Naive thymus-derived CD4-positive, alpha-beta T cell (primary cell): Measurements from ENCODE around the gene ENOPH1. TPM values are rescaled to one million over a fixed set of nuclear protein-coding genes. Genes with fewer than 3 reads are reported as not detected.
"Not testable (repeated sequence)": the region's sequence is repeated elsewhere in the genome, so short reads cannot be mapped to it uniquely, and the experiment has no call there.

Experiments used
- ATAC-seq: fragments of 150-1000 bp; cut with Tn5 transposase; 2 replicates; pipeline ENCODE4 v1.10.0; 2021; ENCODE audit warnings: mild to moderate bottlenecking, moderate library complexity
- CTCF ChIA-PET: fragments of 350-600 bp; sonication (Branson Sonifier 250); formaldehyde crosslinking; loops from one replicate; lab custom pipeline; 2021; ENCODE audit warnings: antibody characterized with exemption; lab: Charles Lee
- POLR2A ChIA-PET: fragments of 350-600 bp; sonication (Branson Sonifier 250); formaldehyde crosslinking; loops from one replicate; lab custom pipeline; 2021; ENCODE audit warnings: antibody characterized with exemption, inconsistent platforms; lab: Charles Lee
- DNase-seq, 9 donors: peaks; one replicate each; pipeline versions ENCODE4 v3.0.0 to v3.0.0-alpha.2; 2020 to 2022; ENCODE audit warnings: mixed read lengths in 1 of 9
- H3K27ac ChIP-seq: one replicate; pipeline ENCODE4 v1.7.0; 2013; ENCODE audit warnings: mild to moderate bottlenecking, low read depth, low read length, moderate library complexity
- H3K27me3 ChIP-seq, 2 donors: one replicate each; pipeline ENCODE4 v1.7.0; 2013; ENCODE audit warnings: low read length in 2 of 2, mild to moderate bottlenecking in 2 of 2, moderate library complexity in 2 of 2; ENCODE audit not compliant: control insufficient read depth in 2 of 2, insufficient read depth in 2 of 2
- H3K36me3 ChIP-seq, 3 experiments: 1 replicate in 2 of 3; 2 replicates in 1 of 3; pipeline ENCODE4 v1.7.0; 2013; ENCODE audit warnings: low read length in 3 of 3, mild to moderate bottlenecking in 3 of 3, moderate library complexity in 1 of 3; ENCODE audit not compliant: insufficient read depth in 3 of 3, control insufficient read depth in 2 of 3
- H3K4me1 ChIP-seq, 2 donors: one replicate each; pipeline ENCODE4 v1.7.0; 2013; ENCODE audit warnings: low read length in 2 of 2, mild to moderate bottlenecking in 2 of 2, moderate library complexity in 1 of 2; ENCODE audit not compliant: control insufficient read depth in 2 of 2, insufficient read depth in 2 of 2
- H3K4me3 ChIP-seq: 2 replicates; pipeline ENCODE4 v1.7.0; 2013; ENCODE audit warnings: mild to moderate bottlenecking, low read length
- H3K9me3 ChIP-seq, 3 experiments: 1 replicate in 2 of 3; 2 replicates in 1 of 3; pipeline ENCODE4 v1.7.0; 2013; ENCODE audit warnings: low read length in 3 of 3; ENCODE audit not compliant: control insufficient read depth in 2 of 3
- H3K27ac Mint-ChIP-seq, 9 donors: one replicate each; pipeline ENCODE4 v1.8.0; 2020 to 2022; ENCODE audit warnings: mixed read lengths in 9 of 9, mild to moderate bottlenecking in 8 of 9, moderate library complexity in 5 of 9, inconsistent platforms in 2 of 9
- H3K27me3 Mint-ChIP-seq, 5 donors: one replicate each; pipeline ENCODE4 v1.8.0; 2021 to 2022; ENCODE audit warnings: mixed read lengths in 5 of 5, mild to moderate bottlenecking in 1 of 5
- H3K36me3 Mint-ChIP-seq, 5 donors: one replicate each; pipeline ENCODE4 v1.8.0; 2020 to 2022; ENCODE audit warnings: mixed read lengths in 5 of 5, mild to moderate bottlenecking in 3 of 5, inconsistent platforms in 1 of 5
- H3K4me1 Mint-ChIP-seq, 7 donors: one replicate each; pipeline ENCODE4 v1.8.0; 2020 to 2022; ENCODE audit warnings: mixed read lengths in 7 of 7, mild to moderate bottlenecking in 3 of 7, inconsistent platforms in 1 of 7
- H3K4me3 Mint-ChIP-seq, 10 donors: one replicate each; pipeline ENCODE4 v1.8.0; 2020 to 2022; ENCODE audit warnings: mild to moderate bottlenecking in 10 of 10, mixed read lengths in 10 of 10, moderate library complexity in 6 of 10, inconsistent platforms in 2 of 10
- H3K9me3 Mint-ChIP-seq, 11 donors: one replicate each; pipeline ENCODE4 v1.8.0; 2020 to 2022; ENCODE audit warnings: mixed read lengths in 11 of 11, mild to moderate bottlenecking in 4 of 11, inconsistent platforms in 1 of 11, moderate library complexity in 1 of 11
- intact Hi-C, 2 donors: fragments of 100-400 bp; cut with micrococcal nuclease; formaldehyde crosslinking; loops; one replicate each; pipeline ENCODE4 v1.15.1; 2023
- polyA plus RNA-seq, 2 donors: library from polyadenylated mRNA; unstranded; fragments of 300-500 nt; fragmentation: Illumina TruSeq; gene quantifications; one replicate each; pipeline ENCODE4 v1.2.3, GENCODE V29; 2021
- total RNA-seq, 6 experiments: library from RNA in 5 of 6; stranded (reverse) in 5 of 6; gene quantifications; 1 replicate in 5 of 6; 2 replicates in 1 of 6; pipeline ENCODE4 v1.2.3 and lab custom pipeline; 2021 to 2026

Gene ENOPH1
- total and polyA plus RNA-seq, 7 experiments from 2014 or later: 16.3 to 45.6 (median 25.2) TPM

DNA sequence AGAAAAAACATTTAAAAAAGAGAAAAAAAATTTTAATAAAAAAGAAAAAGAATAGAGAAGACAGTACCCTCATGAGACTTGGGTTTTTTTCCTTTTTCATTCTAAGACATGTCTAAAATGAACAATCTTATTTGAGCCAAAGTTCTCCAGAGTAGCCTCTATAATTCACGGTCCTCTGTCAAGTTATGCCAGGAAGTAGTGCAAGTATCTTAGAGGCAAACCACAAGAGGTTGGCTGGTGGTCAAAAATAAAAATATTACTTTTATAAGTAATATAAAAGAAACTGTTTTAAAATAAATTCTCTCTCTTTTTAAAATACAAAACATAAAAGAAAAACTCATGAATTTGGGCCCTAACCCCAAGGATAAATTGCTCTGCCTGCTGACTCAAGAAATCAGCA, 26.7 kb upstream of the ENOPH1 start:
- no peak overlapping the region for H3K27ac ChIP-seq
- H3K36me3 ChIP-seq: no peaks in the 10 kb centered on the region
- Mint-ChIP-seq H3K4me1 (peaks cover 0 to 2% (median 0%) of the 10 kb centered on the region in 7 donors), H3K27ac (no peak overlapping the region), H3K9me3 (no peaks in the 10 kb centered on the region), H3K4me3 (no peak overlapping the region), H3K36me3 (no peaks in the 10 kb centered on the region), H3K27me3 (peaks cover 0 to 21% (median 4%) of the 10 kb centered on the region in 5 donors)
- no peaks in the 10 kb centered on the region for H3K27me3 ChIP-seq
- DNase-seq (no peak), ATAC-seq (no peak)
- ChIA-PET CTCF (no interaction called here), POLR2A (no interaction called here)
- no peak overlapping the region for H3K4me3 ChIP-seq
- intact Hi-C loops: no loop called here
- no peaks in the 10 kb centered on the region for H3K9me3 ChIP-seq
- H3K4me1 ChIP-seq: no peaks in the 10 kb centered on the region

DNA sequence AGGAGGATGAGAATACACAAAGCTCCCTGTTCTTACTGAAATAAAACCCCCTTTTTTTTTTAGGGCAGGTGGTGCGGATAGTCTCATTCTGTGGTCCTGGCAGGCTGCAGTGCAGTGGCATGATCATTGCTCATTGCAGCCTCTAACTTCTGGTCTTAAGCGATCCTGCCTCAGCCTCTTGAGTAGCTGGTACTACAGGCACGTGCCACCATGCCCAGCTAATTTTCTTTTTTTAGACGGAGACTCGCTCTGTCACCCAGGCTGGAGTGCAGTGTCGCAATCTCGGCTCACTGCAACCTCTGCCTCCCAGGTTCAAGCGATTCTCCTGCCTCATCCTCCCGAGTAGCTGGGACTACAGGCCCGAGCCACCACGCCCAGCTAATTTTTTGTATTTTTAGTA, 15.3 kb upstream of the ENOPH1 start:
- DNase-seq, ATAC-seq, H3K9me3 Mint-ChIP-seq, H3K4me1 ChIP-seq, CTCF ChIA-PET, H3K4me1 Mint-ChIP-seq, H3K27ac Mint-ChIP-seq, H3K36me3 ChIP-seq, H3K27ac ChIP-seq, H3K36me3 Mint-ChIP-seq, intact Hi-C loops, H3K27me3 ChIP-seq, H3K9me3 ChIP-seq, H3K4me3 Mint-ChIP-seq, H3K4me3 ChIP-seq: not testable (repeated sequence)
- POLR2A ChIA-PET: interaction anchor here (0.9 to 1.4 kb wide), 3 partner anchors 12 to 16 kb away, joined by 3 to 6 read pairs (median 4); no protein-coding TSS in a partner anchor
- H3K27me3 Mint-ChIP-seq: peaks cover 18 to 41% (median 23%) of the 10 kb centered on the region in 5 donors

DNA sequence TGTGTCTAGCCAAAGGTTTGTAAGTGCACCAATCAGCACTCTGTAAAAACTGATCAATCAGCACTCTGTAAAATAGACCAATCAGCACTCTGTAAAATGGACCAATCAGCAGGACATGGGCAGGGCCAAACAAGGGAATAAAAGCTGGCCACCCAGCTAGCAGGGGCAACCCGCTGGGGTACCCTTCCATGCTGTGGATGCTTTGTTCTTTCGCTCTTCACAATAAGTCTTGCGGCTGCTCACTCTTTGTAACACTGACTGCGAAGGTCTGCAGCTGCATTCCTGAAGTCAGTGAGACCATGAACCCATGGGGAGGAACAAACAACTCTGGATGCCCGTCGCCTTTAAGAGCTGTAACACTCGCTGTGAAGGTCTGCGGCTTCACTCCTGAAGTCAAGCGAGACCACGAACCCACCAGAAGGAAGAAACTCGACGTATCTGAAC, 14.4 kb upstream of the ENOPH1 start:
- Histone ChIP-seq H3K4me1 (no peaks in the 10 kb centered on the region), H3K27me3 (peaks cover 0 to 7% of the 10 kb centered on the region in 2 donors), H3K36me3 (no peaks in the 10 kb centered on the region), H3K4me3 (no peak overlapping the region), H3K27ac (no peak overlapping the region), H3K9me3 (no peaks in the 10 kb centered on the region)
- intact Hi-C loops: no loop called here
- peaks cover 4 to 13% (median 7%) of the 10 kb centered on the region in 7 donors for H3K4me1 Mint-ChIP-seq
- H3K4me3 Mint-ChIP-seq: peak overlapping the region in 1 of 10 donors; percentile 28
- ChIA-PET CTCF (no interaction called here), POLR2A (interaction anchor here (1.4 to 2.0 kb wide), 3 partner anchors 11 to 15 kb away, joined by 4 to 7 read pairs (median 6); partner anchors contain the start of gene HNRNPDL)
- peaks cover 0 to 4% (median 0%) of the 10 kb centered on the region in 11 donors for H3K9me3 Mint-ChIP-seq
- H3K27ac Mint-ChIP-seq: peak overlapping the region in 1 of 9 donors; percentile 36
- peaks cover 18 to 46% (median 23%) of the 10 kb centered on the region in 5 donors for H3K27me3 Mint-ChIP-seq
- no peak for DNase-seq
- H3K36me3 Mint-ChIP-seq: peaks cover 0 to 5% (median 2%) of the 10 kb centered on the region in 5 donors
- no peak for ATAC-seq

DNA sequence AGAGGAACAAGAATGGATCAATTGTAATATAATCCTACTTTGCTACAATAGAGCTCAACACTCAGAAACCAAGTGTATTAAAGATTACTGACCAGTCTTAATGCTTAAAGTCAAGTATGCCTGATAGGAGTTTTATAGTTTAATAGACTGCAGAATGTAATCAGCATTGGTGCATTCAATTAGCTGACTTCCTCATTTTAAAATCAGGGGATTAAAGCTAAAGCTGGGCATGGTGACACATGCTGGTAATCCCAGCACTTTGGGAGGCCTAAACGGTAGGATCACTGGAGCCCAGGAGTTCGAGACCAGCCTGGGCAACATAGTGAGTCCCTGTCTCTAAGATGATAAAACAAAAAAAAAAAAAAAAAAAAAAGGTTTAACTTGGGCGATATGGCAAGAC, 10.9 kb upstream of the ENOPH1 start:
- Histone ChIP-seq H3K36me3 (peaks cover 7 to 23% (median 22%) of the 10 kb centered on the region in 3 experiments), H3K9me3 (no peaks in the 10 kb centered on the region), H3K4me3 (no peak overlapping the region), H3K4me1 (no peaks in the 10 kb centered on the region), H3K27ac (no peak overlapping the region), H3K27me3 (peaks cover 0 to 7% of the 10 kb centered on the region in 2 donors)
- Mint-ChIP-seq H3K9me3 (no peaks in the 10 kb centered on the region), H3K4me3 (no peak overlapping the region), H3K36me3 (peaks cover 3 to 25% (median 22%) of the 10 kb centered on the region in 5 donors), H3K27me3 (peaks cover 13 to 40% (median 18%) of the 10 kb centered on the region in 5 donors), H3K4me1 (peaks cover 4 to 30% (median 20%) of the 10 kb centered on the region in 7 donors), H3K27ac (peak overlapping the region in 1 of 9 donors; percentile 52)
- ChIA-PET CTCF (no interaction called here), POLR2A (interaction anchor here (0.8 to 2.5 kb wide), 3 partner anchors 9 to 50 kb away, joined by 3 to 21 read pairs (median 4); partner anchors contain the start of genes HNRNPD and HNRNPDL)
- ATAC-seq (no peak), DNase-seq (no peak)
- intact Hi-C loops: no loop called here

DNA sequence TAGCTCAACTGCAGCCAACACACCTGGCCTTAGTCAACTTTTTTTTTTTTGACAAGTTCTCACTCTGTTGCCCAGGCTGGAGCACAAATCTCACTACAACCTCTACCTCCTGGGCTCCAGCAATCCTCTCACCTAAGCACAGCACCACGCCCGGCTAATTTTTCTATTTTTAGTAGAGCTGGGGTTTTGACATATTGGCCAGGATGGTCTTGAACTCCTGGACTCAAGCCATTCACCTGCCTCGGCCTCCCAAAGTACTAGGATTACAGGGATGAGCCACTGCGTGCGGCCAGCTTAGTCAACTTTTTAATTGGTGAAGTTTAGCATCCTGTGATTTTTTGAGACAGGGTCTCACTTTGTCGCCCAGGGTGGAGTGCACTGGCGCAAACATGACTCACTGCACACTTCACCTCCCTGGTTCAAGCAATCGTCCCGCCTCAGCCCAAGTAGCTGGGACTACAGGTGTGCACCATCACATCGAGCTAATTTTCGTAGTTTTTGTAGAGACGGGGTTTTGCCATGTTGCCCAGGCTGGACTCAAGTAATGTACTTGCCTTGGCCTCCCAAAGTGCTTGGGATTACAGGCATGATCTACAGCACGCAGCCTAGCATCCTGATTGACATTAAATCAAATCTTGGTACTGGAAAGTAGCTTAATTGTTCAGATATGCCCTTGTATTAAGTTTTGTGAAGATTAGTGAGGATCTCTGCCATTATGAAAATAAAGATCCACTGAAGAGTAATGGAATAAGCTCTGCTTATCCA, 8.4 kb upstream of the ENOPH1 start:
- Mint-ChIP-seq H3K36me3 (peaks cover 3 to 47% (median 42%) of the 10 kb centered on the region in 5 donors), H3K4me3 (no peak overlapping the region), H3K27me3 (peaks cover 0 to 19% (median 6%) of the 10 kb centered on the region in 5 donors), H3K4me1 (peaks cover 14 to 49% (median 37%) of the 10 kb centered on the region in 7 donors), H3K9me3 (no peaks in the 10 kb centered on the region), H3K27ac (peak overlapping the region in 2 of 9 donors; percentile 25 to 56)
- ChIA-PET POLR2A (interaction anchor here (0.8 to 1.4 kb wide), 3 partner anchors 27 to 49 kb away, joined by 3 to 6 read pairs (median 4); no protein-coding TSS in a partner anchor), CTCF (interaction anchor here (0.6 kb wide), 1 partner anchor 57 kb away, joined by 3 read pairs; no protein-coding TSS in a partner anchor)
- H3K36me3 ChIP-seq: peaks cover 20 to 49% (median 45%) of the 10 kb centered on the region in 3 experiments
- peaks cover 0 to 4% of the 10 kb centered on the region in 2 donors for H3K27me3 ChIP-seq
- H3K27ac ChIP-seq: no peak overlapping the region
- intact Hi-C loops: loop anchor here in 1 of 2 donors (10.0 kb wide), 1 partner anchor 693 kb away; the partner anchor contains the start of gene PLAC8
- H3K4me1 ChIP-seq: peaks cover 9% of the 10 kb centered on the region in 2 donors
- no peak overlapping the region for H3K4me3 ChIP-seq
- ATAC-seq (no peak), DNase-seq (no peak)
- no peaks in the 10 kb centered on the region for H3K9me3 ChIP-seq

DNA sequence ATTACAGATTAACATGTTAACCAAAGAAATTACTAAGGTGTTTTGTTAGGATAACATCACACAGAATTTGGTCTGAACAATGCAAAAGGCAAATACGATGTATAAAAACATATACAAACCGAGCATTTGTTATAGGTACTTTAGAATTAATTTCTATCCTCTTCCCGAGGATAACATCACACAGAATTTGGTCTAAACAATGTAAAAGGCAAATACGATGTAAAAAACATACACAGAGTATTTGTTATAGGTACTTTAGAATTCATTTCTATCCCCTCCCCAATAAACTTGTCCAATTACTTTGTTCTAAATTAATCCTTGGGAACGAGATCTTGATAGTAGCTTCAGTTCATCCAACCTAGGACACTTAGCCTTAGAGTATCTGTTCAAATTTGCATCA, 7.8 kb upstream of the ENOPH1 start:
- peaks cover 3 to 53% (median 48%) of the 10 kb centered on the region in 5 donors for H3K36me3 Mint-ChIP-seq
- no peaks in the 10 kb centered on the region for H3K9me3 Mint-ChIP-seq
- H3K4me3 ChIP-seq: no peak overlapping the region
- ChIA-PET POLR2A (interaction anchor here (0.8 to 1.4 kb wide), 3 partner anchors 27 to 50 kb away, joined by 3 to 6 read pairs (median 4); no protein-coding TSS in a partner anchor), CTCF (no interaction called here)
- peaks cover 0 to 15% (median 6%) of the 10 kb centered on the region in 5 donors for H3K27me3 Mint-ChIP-seq
- no peaks in the 10 kb centered on the region for H3K9me3 ChIP-seq
- no peak for DNase-seq
- intact Hi-C loops: loop anchor here in 1 of 2 donors (10.0 kb wide), 1 partner anchor 692 kb away; the partner anchor contains the start of gene PLAC8
- H3K4me1 ChIP-seq: peaks cover 15% of the 10 kb centered on the region in 2 donors
- no peaks in the 10 kb centered on the region for H3K27me3 ChIP-seq
- ATAC-seq: no peak
- H3K36me3 ChIP-seq: peaks cover 21 to 49% (median 46%) of the 10 kb centered on the region in 3 experiments
- H3K4me1 Mint-ChIP-seq: peaks cover 19 to 55% (median 44%) of the 10 kb centered on the region in 7 donors
- H3K27ac ChIP-seq: no peak overlapping the region
- H3K27ac Mint-ChIP-seq: peak overlapping the region in 3 of 9 donors; percentile 1 to 25 (median 25)
- no peak overlapping the region for H3K4me3 Mint-ChIP-seq
